OCI-M2 (cell line): Measurements from ENCODE around the gene BIN1.

Source experiments
- DNase-seq: peaks from one replicate; lab custom pipeline; 2025; ENCODE audit not compliant: unreplicated experiment; lab: John Stamatoyannopoulos, UW

The BIN1 gene

DNA sequence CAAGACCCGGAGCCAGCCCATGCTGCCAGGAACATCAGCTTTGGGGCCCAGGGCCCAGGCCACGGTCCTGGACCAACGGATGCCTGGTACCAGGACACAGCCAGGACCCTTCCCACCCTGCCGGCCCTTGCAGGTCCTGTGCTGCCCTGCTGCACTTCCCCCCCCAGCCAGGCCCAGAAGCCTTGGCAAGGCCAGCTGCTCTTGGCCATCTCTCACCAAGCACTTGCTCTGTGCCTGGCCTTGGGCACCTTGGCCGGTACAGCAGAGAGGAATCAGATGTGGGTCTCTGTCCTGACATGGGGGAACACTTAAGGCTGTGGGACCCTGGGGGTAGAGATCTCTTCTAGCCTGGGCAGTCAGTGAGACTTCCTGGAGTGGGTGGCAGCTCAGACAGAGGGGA is 28.9 kb downstream of the BIN1 start:
- DNase-seq: no peak

DNA sequence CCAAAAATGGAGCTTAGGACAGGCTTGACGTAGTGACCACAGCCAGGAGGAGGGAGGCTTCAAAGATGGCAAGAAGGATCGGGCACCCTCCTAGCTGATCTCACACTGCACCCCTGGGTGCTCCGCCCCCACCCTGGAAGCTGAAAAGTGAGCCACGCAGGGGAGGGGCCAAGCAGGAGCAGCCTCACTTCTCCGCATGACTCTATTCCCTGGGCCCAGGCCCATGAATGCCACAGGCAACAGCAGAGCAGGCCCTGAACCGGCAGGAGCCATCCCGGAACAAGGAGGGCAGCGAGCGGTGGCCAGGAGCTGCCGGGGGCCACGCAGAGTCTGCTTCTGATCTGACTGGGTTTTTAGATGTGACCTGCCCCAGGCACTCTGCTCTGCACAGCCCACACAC is 30.0 kb downstream of the BIN1 start:
- DNase-seq: no peak

DNA sequence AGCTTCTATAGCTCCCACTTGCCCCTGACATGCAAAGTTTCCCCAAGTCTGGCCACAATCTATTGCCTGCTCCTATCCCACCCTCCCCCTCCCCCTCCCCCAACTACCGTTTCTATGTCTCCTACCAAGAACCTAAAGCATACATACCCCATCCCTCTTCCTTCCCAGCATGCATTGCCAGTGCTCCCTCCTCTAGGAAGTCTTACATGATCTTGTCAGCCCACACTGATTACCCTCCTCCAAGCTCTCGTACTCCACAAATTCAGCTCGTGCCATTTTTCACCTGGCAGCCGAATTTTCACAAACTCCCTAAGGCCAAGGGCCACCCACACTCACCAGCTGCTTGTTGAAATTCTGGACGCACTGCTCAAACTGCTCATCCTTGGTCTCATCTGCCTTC is 30.7 kb downstream of the BIN1 start:
- no peak for DNase-seq

DNA sequence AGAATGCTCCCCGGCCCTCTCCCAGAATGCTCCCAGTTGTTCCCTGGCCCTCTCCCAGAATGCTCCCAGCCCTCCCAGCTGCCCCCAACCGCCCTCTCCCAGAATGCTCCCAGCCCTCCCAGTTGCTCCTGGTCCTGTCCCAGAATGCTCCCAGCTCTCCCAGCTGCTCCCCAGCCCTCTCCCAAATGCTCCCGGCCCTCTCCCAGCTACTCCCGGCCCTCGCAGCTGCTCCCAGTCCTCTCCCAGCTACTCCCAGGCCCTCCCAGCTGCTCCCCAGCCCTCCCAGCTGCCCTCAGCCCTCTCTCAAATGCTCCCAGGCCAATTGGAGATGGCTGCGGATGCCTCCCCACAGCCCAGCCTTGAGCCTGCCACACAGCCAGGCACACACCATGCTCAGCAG is 31.1 kb downstream of the BIN1 start:
- no peak for DNase-seq

DNA sequence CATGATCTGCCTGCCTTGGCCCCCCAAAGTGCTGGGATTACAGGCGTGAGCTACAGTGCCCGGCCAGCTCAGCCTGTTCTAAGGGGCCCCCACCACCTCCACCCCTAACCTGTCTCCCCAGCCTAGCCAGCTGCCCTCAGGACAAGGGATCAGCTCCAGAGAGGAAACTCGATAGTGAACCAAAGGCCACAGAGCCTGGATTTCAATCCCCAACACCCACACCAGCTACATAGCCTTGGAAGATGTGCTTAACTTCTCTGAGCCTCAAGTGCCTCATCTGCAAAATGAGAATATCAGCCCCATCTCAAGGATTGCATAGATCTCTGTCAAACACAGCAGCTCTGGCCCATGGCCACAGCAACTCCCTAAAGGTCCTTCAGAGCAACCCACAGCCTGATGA is 32.0 kb downstream of the BIN1 start:
- no peak for DNase-seq

DNA sequence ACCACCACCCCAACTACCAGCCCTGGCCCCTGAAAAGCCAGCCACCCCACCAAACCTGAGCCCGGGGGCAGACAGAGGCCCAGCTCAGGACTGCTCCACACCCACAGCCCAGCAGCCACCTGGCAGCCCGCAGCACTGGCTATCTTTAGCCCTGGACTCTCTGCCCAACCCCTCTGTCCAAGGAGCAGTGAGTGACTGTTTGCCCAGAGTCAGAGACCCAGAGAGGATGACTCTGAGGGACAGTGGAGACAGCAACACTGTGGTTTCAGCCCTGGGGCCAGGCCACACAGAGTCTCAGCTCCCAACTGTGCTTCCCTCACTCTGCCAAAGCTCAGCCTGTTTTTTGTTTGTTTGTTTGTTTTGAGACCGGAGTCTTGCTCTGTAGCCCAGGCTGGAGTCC is 32.6 kb downstream of the BIN1 start:
- no peak for DNase-seq

DNA sequence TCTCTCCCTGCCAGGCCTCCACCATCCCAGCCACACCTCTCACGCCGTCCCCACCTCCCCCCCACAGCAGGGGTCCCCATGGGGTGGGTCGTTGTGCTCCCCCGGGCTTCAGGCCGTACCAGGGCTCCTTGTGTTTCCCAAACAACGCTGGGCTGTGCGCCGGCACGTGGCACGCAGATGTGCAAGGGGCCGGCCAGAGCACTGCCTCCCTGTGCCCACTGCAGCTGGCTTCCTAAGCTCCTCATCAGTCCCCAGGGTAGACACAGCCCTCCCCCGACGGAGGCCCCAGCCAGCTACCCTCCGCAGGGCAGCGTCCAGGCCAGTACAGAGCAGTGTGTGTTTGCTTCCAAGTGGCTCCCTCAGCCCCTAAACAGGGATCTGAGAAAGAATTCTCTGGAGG is 34.0 kb downstream of the BIN1 start:
- no peak for DNase-seq

DNA sequence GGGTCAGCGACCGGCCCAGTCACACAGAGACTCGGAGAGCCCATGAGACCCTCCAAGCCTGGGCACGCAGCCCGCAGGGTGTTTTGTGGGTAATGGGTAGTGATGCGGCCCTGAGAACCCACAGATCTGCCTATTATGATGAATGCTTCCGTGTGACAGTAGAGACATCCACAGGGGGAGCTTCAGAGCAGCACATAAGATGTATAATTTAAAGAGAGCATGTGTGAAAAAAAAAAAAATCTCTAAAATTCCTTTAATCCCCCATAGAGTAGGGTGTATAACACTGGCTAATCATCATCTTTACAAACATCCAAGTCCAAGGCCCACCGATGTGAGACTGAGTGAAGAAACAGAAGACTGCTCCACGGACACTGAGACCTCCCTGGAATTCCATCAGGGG is 34.6 kb downstream of the BIN1 start:
- DNase-seq: no peak

DNA sequence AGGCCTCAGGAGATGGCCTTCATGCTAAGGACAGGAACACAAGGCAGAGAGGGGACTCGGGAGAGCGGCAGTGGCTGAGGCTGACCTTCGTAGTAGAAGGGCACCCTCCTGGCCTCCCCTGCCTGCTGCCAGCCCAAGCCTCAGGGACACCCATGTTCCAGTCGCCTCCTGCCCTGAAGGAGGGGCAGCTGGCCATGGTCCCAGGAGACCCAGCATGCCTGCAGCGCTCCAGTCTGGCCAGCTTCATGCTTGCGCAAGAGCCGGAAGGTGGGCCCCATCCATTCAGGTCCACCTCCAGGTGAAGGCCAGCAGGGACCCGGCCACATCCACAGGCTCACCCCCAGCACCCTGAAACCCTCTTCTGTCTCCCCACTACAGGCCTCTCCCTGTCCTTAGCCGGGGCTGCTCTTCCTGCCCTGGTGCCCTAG is 35.0 kb downstream of the BIN1 start:
- no peak for DNase-seq

DNA sequence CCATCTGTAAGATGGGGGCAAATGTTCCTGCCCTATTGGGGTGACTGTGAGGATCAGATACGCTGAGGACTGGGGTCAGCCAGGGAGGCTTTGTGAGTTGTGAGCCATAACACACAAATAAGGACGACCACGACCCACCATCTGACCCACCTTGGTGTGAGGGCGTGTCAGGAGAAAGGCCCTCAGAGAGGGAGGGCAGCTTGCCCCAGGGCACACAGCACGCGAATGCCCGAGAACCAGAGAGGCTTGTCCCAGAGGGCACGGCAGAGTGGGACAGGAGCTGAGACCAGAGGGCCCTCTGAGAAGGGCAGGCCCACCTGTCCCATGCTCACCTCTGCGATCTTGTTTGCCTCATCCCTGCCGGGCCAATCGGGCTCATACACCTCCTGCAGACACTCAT is 36.7 kb downstream of the BIN1 start:
- DNase-seq: no peak

DNA sequence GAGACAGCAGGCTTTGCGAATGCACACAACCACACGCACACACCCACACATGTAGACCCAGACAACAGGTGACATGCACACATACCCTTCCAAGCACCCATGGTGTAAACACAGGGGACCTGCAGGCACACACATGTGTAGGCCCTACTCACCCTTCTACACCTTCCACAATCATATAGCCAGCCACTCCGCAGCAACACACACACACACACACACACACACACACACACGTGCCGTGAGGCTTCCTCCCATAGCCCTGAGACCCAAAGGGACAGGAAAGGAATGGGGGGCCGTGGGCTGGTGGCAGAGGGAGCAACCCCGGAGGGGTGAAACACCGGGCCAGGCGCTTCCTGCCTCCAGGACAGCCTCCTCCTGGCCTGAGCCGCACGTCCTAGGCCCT is 37.4 kb downstream of the BIN1 start:
- no peak for DNase-seq

DNA sequence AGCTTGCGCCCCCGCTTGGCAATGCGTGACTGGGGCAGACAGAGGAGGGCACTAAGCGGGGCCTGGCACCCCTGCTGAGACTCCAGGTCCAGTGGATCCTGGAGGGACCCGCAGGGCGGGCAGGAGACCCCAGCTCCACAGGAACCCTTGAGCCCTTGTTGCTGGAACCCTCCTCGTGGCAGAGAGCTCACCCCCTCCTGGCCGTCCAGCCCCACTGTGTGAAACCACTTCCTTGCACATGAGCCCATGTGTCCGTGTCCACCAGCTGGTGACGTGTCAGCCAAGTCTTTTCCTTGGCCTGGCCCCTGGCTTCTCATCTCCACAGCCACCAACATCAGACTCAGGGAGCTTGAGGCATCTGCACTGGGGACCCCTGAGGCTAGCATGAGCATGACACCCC is 38.0 kb downstream of the BIN1 start:
- DNase-seq: no peak

DNA sequence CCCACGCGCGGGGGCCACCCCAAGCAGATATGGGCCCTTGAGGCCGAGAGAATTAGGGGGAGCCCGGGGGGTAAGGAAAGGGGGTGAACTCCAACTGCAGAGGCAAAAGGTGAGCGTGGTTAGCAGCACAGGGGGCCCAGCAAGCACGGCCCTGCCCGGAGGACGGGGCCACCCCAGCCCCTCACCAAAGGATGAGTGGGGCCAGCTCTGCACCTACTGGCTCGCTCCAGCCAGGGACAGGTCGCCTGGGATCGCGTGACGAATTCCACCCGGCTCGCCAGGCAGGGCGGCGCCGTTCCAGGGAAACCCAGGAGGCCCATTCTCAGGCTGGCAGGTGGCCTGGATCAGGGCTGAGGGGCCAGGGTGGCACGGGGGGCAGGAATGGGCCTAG is 38.6 kb downstream of the BIN1 start:
- no peak for DNase-seq

DNA sequence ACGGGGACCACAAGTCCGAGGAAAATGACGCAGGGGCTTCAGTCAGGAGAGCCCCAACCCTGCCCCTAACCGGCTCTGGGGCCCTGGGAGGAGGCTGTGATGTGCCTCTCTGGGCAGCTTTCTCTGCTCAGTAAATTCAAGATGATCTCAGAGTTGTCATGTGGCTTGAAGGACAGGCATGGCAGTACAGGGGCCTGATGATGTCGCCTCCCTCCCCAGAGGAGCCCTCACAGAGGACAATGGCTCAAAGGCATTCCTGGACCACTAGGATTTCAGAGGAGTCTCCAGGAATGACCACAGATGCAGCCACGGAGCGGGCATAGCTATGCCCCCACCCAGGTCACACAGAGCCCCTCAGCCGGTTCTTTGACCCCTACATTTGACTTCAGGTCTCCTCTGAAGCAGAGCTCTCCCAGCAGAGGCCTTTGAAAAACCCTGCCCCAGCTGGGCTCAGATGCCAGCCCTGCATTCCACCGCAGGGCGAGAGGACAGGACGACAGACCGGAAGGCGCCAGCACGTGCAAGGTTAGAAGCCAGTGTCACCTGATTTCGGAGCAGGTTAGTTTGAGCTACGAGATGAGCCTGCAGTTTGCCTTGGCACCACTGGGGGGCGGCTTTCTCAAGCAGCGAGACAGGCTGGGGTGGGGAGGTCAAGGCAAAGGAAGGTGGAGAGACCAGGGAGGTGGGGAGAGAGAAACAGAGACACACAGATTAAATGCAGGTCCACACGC is 39.2 kb downstream of the BIN1 start:
- DNase-seq: no peak

DNA sequence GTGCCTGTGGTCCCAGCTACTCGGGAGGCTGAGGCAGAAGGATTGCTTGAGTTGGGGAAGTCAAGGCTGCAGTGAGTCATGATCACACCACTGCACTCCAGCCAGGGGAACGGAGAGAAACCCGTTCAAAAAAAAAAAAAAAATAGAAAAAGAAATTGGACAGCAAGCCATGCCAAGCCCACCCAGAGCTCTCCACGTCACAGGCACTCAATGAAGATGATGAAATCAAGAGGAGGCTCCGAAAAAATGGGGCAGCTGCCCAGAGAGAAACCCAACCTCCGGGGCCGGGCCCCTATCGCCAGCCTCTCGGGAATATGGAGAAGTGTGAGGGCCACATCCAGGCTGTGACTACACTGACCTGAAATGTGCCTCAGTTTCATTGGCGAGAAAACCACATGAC is 40.0 kb downstream of the BIN1 start:
- no peak for DNase-seq

DNA sequence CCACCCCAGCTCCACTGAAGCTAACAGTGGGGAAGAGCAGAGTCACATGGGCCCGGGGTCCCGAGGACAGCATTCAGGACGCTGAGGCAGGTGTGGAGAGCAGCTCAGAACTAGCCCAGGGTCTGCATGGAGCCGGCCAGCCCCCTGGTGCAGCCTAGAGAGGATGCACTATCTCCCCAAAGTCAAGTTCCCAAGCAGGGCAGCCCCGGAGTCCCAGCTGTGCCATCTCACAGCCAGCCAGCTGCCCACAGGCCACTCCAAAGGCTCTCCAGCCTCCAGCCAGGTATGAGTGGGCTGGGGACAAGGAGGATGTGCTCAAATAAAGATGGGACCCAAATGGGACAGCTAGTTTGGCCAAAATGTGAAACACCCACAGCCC is 41.0 kb downstream of the BIN1 start:
- no peak for DNase-seq

DNA sequence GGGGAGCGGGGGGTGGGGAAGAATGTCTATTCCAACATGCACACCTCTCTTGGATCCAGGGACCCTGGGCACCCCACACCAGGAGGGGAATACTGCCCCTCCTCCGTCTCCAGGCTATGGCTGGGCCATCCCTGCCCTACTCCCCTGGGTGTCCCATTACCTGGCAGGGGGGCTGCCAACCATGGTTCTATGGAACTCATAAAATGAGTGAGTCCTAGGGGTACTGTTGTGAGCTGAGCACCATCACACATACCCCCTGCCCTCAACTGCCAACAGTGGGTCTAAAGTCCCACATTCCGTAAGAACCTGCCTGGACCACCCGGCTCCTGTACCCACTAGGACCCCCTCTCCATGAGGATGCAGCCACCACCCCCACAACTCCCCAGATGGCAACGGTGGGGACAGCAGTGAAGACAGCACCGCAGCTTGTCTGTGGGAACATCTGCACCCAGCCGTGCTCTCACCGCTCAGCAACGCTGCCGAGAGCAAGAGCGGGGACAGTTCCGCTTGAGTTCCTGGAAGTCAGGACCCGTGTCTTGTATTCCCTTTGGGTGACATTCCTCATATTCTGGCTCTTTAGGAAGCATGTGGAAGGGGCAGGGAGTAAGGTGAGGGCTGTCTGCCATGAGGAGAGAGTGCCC is 41.5 kb downstream of the BIN1 start:
- DNase-seq: no peak

DNA sequence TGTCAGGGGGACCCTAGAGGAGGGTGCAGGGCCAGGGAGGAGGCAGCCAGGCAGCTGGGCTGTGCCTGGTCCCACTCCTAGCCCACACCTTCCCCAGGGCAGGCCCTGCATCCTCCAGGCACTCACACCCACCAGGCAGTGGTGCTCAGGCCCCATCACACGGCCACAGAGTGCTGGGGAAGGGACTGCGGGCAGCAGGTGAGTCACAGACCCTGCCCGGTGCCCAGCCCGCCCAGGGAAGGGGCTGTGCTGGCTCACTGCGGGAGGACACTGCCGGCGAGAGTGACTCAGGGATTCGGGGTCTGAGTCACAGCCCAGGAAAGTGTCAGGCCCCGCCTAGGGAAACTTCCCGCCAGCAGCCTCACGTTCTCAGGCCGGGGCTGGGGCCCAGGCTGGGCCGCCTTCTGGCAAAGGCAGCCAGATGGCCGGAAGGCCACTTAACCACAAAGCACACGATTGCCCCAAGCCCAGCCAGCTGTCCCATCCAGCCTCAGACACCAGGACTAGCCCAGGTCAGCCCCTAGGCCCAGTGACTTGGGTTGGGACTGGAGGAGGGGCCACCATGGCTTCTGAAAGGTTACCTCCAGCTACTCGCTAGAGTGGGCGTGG is 42.2 kb downstream of the BIN1 start:
- DNase-seq: peak; percentile 19

DNA sequence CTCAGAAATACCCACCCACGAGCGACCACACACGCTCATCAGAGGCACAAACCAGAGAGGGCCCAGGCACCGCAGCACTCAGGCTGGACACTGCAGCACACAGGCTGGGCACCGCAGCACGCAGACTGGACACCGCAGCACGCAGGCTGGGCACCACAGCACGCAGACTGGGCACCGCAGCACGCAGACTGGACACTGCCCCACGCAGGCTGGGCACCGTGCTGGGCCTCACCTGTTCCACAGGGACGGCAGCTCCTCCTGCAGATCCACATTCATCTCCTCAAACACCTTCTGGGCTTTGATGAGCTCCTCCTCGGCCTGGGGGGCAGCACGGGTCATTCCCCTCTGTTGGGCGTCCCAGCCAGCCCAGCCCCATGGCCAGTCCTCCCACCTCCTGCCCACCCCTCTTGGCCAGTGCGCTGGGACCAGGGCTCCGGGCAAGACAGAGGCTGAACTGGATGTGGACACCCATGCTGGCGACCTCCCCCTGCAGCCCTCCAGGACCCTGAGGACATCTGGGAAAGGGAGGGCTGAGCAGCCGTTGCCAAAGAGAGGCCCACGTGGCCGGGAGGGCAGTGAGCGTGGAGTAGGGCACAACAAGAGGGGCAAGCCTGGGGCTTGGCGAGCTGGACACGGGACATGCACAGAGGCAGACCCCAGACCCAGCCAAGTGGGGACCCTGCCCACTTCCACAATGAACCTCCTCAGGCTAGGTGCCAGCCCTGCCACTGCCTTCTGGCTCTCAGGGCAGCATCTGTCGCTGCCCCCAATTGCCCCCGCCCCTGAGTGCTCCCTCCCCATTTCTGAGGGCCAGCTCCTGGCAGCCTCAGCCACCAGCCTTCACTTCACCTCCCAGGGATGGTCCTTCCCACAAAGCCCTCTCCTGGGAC is 43.0 kb downstream of the BIN1 start:
- DNase-seq: no peak

DNA sequence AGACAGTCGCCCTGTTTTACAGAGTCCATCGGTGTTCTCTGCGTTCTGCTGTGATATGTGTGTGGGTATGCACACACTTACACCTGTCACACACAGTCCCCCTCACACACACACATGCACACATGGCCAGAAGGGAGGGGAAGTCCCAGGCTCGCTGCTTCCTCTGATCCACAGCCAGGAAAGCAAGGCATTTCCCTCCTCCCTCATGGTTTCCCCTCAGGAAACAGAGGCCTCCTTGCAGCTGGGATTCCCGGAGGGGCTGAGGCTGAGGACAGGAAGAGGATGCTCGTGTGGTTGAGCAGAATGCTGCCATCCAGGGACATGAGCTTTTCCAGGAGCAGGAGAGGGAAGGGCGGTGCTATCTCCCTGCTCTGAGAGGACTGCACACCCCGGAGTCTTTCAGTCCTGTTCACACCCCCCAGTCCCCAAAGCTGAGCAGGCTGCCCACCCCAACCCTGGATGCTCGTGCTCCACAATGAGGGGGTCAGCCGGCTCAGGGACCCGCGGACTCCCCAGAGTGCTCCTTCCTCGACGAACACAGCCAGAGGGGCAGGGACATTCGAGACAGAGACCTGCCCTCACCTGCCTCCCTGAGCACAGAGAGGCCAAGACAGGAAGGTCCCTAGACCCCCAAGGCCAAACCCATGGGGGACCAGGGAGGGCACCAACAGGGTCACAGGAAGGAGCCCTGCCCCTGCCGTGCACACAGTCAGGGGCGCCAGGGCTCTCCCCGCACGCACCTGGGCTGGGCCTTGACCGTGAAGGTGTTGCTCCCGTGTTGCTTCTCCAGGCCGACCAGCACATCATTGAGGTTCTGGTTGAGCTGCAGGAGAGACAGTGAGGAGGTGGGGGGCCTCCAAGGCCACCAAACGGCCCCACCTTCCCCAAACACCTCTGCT is 45.3 kb downstream of the BIN1 start:
- no peak for DNase-seq
